WTC11 (cell line): ENCODE data around the gene WTAP. TPM values are rescaled to one million over a fixed set of nuclear protein-coding genes. Genes with fewer than 3 reads are reported as not detected.

Source experiments
- ATAC-seq: fragments of 200-7000 bp; cut with Tn5 transposase; 2 replicates; pipeline ENCODE4 v1.10.0; 2021; ENCODE audit warnings: mild to moderate bottlenecking, moderate library complexity
- CTCF ChIA-PET: fragments of 300-600 bp; sonication (Branson Sonifier 250); formaldehyde crosslinking; loops from one replicate; lab custom pipeline; 2021; ENCODE audit warnings: antibody characterized with exemption; lab: Charles Lee
- POLR2A ChIA-PET: fragments of 350-600 bp; sonication (Branson Sonifier 250); formaldehyde crosslinking; loops from one replicate; lab custom pipeline; 2021; ENCODE audit warnings: antibody characterized with exemption; lab: Charles Lee
- DNase-seq: peaks from one replicate; pipeline ENCODE4 v3.0.0; 2021; ENCODE audit warnings: low spot score
- H3K27ac Mint-ChIP-seq: 2 replicates; pipeline ENCODE4 v1.8.0; 2021; ENCODE audit warnings: mixed read lengths
- H3K27me3 Mint-ChIP-seq: 2 replicates; pipeline ENCODE4 v1.8.0; 2021; ENCODE audit warnings: low read depth, mild to moderate bottlenecking, moderate library complexity, mixed read lengths
- H3K36me3 Mint-ChIP-seq: 2 replicates; pipeline ENCODE4 v1.8.0; 2021; ENCODE audit warnings: mixed read lengths
- H3K4me1 Mint-ChIP-seq: 2 replicates; pipeline ENCODE4 v1.8.0; 2022; ENCODE audit warnings: mixed read lengths
- H3K4me3 Mint-ChIP-seq: 2 replicates; pipeline ENCODE4 v1.8.0; 2021; ENCODE audit warnings: mild to moderate bottlenecking, moderate library complexity, mixed read lengths
- H3K9me3 Mint-ChIP-seq: 2 replicates; pipeline ENCODE4 v1.8.0; 2021; ENCODE audit warnings: mixed read lengths
- AFF4 ChIP-seq: sonication (generic); formaldehyde crosslinking; IDR thresholded peaks from 2 replicates; pipeline ENCODE4 v1.8.1; 2023; ENCODE audit warnings: mild to moderate bottlenecking, missing genetic modification reagents, borderline replicate concordance
- ATF2 ChIP-seq: sonication (generic); formaldehyde crosslinking; IDR thresholded peaks from 2 replicates; pipeline ENCODE4 v1.8.1; 2022; ENCODE audit warnings: low read depth, missing genetic modification reagents, borderline replicate concordance
- E2F4 ChIP-seq: sonication (generic); formaldehyde crosslinking; IDR thresholded peaks from 2 replicates; pipeline ENCODE4 v1.8.1; 2022; ENCODE audit warnings: low read depth, mild to moderate bottlenecking, moderate library complexity, missing genetic modification reagents, borderline replicate concordance
- EMX1 ChIP-seq: fragments of 250-450 bp; sonication (Bioruptor Pico); IDR thresholded peaks from 2 replicates; pipeline ENCODE4 v1.8.0; 2021; ENCODE audit warnings: mild to moderate bottlenecking
- ESRRA ChIP-seq: sonication (generic); formaldehyde crosslinking; IDR thresholded peaks from 2 replicates; pipeline ENCODE4 v1.8.1; 2022; ENCODE audit warnings: mild to moderate bottlenecking, missing genetic modification reagents, borderline replicate concordance
- ETV6 ChIP-seq: sonication (generic); formaldehyde crosslinking; IDR thresholded peaks from 2 replicates; pipeline ENCODE4 v1.8.1; 2022; ENCODE audit warnings: mild to moderate bottlenecking, missing genetic modification reagents
- FOXP1 ChIP-seq: sonication (generic); formaldehyde crosslinking; IDR thresholded peaks from 2 replicates; pipeline ENCODE4 v1.8.0; 2022; ENCODE audit warnings: missing genetic modification reagents, mild to moderate bottlenecking, moderate library complexity, borderline replicate concordance
- GABPB1 ChIP-seq: sonication (generic); formaldehyde crosslinking; IDR thresholded peaks from 2 replicates; pipeline ENCODE4 v1.8.1; 2023; ENCODE audit warnings: mild to moderate bottlenecking, missing genetic modification reagents
- IRF1 ChIP-seq: sonication (generic); formaldehyde crosslinking; IDR thresholded peaks from 2 replicates; pipeline ENCODE4 v1.8.0; 2023; ENCODE audit warnings: missing genetic modification reagents
- KAT7 ChIP-seq: sonication (generic); formaldehyde crosslinking; IDR thresholded peaks from 2 replicates; pipeline ENCODE4 v1.8.1; 2023; ENCODE audit warnings: missing genetic modification reagents, mild to moderate bottlenecking, borderline replicate concordance
- MAX ChIP-seq: sonication (generic); formaldehyde crosslinking; IDR thresholded peaks from 2 replicates; pipeline ENCODE4 v1.8.0; 2022; ENCODE audit warnings: mild to moderate bottlenecking, missing genetic modification reagents
- NFATC4 ChIP-seq: fragments of 250-450 bp; sonication (Bioruptor Pico); IDR thresholded peaks from 2 replicates; pipeline ENCODE4 v1.9.0; 2021; ENCODE audit warnings: mild to moderate bottlenecking
- NR2C2 ChIP-seq: sonication (generic); formaldehyde crosslinking; IDR thresholded peaks from 2 replicates; pipeline ENCODE4 v1.8.0; 2022; ENCODE audit warnings: mild to moderate bottlenecking, missing genetic modification reagents
- OVOL2 ChIP-seq: fragments of 250-450 bp; sonication (Bioruptor Pico); IDR thresholded peaks from 2 replicates; pipeline ENCODE4 v1.9.0; 2021; ENCODE audit warnings: mild to moderate bottlenecking, borderline replicate concordance
- SMAD4 ChIP-seq: sonication (generic); formaldehyde crosslinking; IDR thresholded peaks from 2 replicates; pipeline ENCODE4 v1.8.0; 2022; ENCODE audit warnings: mild to moderate bottlenecking, missing genetic modification reagents
- TCF7 ChIP-seq: sonication (generic); formaldehyde crosslinking; IDR thresholded peaks from 2 replicates; pipeline ENCODE4 v1.8.0; 2022; ENCODE audit warnings: mild to moderate bottlenecking, low read depth, missing genetic modification reagents, moderate library complexity
- TEAD4 ChIP-seq: sonication (generic); formaldehyde crosslinking; IDR thresholded peaks from 2 replicates; pipeline ENCODE4 v1.8.0; 2022; ENCODE audit warnings: mild to moderate bottlenecking, missing genetic modification reagents
- USF1 ChIP-seq: sonication (generic); formaldehyde crosslinking; IDR thresholded peaks from 2 replicates; pipeline ENCODE4 v1.8.0; 2022; ENCODE audit warnings: mild to moderate bottlenecking, missing genetic modification reagents
- ZBTB21 ChIP-seq: sonication (generic); formaldehyde crosslinking; IDR thresholded peaks from 2 replicates; pipeline ENCODE4 v1.8.1; 2023; ENCODE audit warnings: mild to moderate bottlenecking, missing genetic modification reagents, borderline replicate concordance
- ZNF263 ChIP-seq: sonication (generic); formaldehyde crosslinking; IDR thresholded peaks from 2 replicates; pipeline ENCODE4 v1.8.1; 2022; ENCODE audit warnings: low read depth, mild to moderate bottlenecking, moderate library complexity, missing genetic modification reagents
- ZSCAN18 ChIP-seq: fragments of 250-450 bp; sonication (Bioruptor Pico); IDR thresholded peaks from 2 replicates; pipeline ENCODE4 v2.1.2; 2022; ENCODE audit warnings: mild to moderate bottlenecking, moderate library complexity
- total RNA-seq: library from RNA; stranded (reverse); gene quantifications from 3 replicates; pipeline ENCODE4 v1.2.3, GENCODE V29; 2021

Gene WTAP
- total RNA-seq, 1 experiment from 2014 or later: 88.8 TPM

- H3K27me3 Mint-ChIP-seq: no peaks in the 10 kb centered on the region
- H3K4me3 Mint-ChIP-seq: no peak overlapping the region
- POLR2A ChIA-PET: no interaction called here
- no peak for TF ChIP-seq ETV6 (CRISPR knock-in tag)
- no peak for TF ChIP-seq SMAD4 (CRISPR knock-in tag)
- TF ChIP-seq EMX1 (CRISPR knock-in tag): no peak
- no peak for TF ChIP-seq ESRRA (CRISPR knock-in tag)
- no peak for TF ChIP-seq AFF4 (CRISPR knock-in tag)
- TF ChIP-seq ZNF263 (CRISPR knock-in tag): no peak
- TF ChIP-seq TEAD4 (CRISPR knock-in tag): no peak
- TF ChIP-seq, all 79 proteins: peak for 0
- ATAC-seq: no peak
- H3K27ac Mint-ChIP-seq: no peak overlapping the region
- DNase-seq: no peak
- CTCF ChIA-PET: interaction anchor here (2.5 kb wide), 1 partner anchor 29 kb away, joined by 8 read pairs; no protein-coding TSS in a partner anchor
- peaks cover 53% of the 10 kb centered on the region for H3K36me3 Mint-ChIP-seq
- no peaks in the 10 kb centered on the region for H3K4me1 Mint-ChIP-seq
- H3K9me3 Mint-ChIP-seq: no peaks in the 10 kb centered on the region
These were observed 43.3 kb upstream of the WTAP start for GRCh38 chr6:159684013-159684304.

- H3K4me3 Mint-ChIP-seq: no peak overlapping the region
- peaks cover 1% of the 10 kb centered on the region; the same call in 1 of the 2 replicates for H3K4me1 Mint-ChIP-seq
- no peaks in the 10 kb centered on the region for H3K27me3 Mint-ChIP-seq
- H3K27ac Mint-ChIP-seq: no peak overlapping the region
- no peak for TF ChIP-seq E2F4 (CRISPR knock-in tag)
- TF ChIP-seq NR2C2 (CRISPR knock-in tag): no peak
- no peak for TF ChIP-seq ATF2 (CRISPR knock-in tag)
- no peak for TF ChIP-seq OVOL2 (CRISPR knock-in tag)
- no peak for TF ChIP-seq NFATC4
- no peak for TF ChIP-seq TCF7 (CRISPR knock-in tag)
- no peak for TF ChIP-seq ZBTB21 (CRISPR knock-in tag)
- no peak for TF ChIP-seq GABPB1 (CRISPR knock-in tag)
- H3K9me3 Mint-ChIP-seq: no peaks in the 10 kb centered on the region
- no peak for DNase-seq
- peaks cover 44% of the 10 kb centered on the region for H3K36me3 Mint-ChIP-seq
- ChIA-PET CTCF (no interaction called here), POLR2A (no interaction called here)
- ATAC-seq: no peak
These were observed 41.3 kb upstream of the WTAP start for GRCh38 chr6:159686040-159686439.

GRCh38 chr6:159686703-159687102 is 40.6 kb upstream of the WTAP start:
- ChIA-PET POLR2A (no interaction called here), CTCF (no interaction called here)

More at GRCh38 chr6:159686703-159687102, 40.6 kb upstream of the WTAP start:
- Mint-ChIP-seq H3K9me3 (no peaks in the 10 kb centered on the region), H3K36me3 (peaks cover 42% of the 10 kb centered on the region), H3K27ac (no peak overlapping the region), H3K4me1 (peaks cover 7% of the 10 kb centered on the region), H3K4me3 (no peak overlapping the region), H3K27me3 (no peaks in the 10 kb centered on the region)
- no peak for ATAC-seq
- no peak for TF ChIP-seq MAX (CRISPR knock-in tag)
- no peak for TF ChIP-seq ZBTB21 (CRISPR knock-in tag)
- TF ChIP-seq KAT7 (CRISPR knock-in tag): no peak
- no peak for TF ChIP-seq FOXP1 (CRISPR knock-in tag)
- no peak for TF ChIP-seq ZSCAN18 (CRISPR knock-in tag)
- TF ChIP-seq USF1 (CRISPR knock-in tag): no peak
- no peak for TF ChIP-seq IRF1
- TF ChIP-seq ATF2 (CRISPR knock-in tag): no peak
- DNase-seq: no peak
